HepG2 (cell line): ENCODE results near the gene UBE2L6. TPM values are rescaled to one million over a fixed set of nuclear protein-coding genes. Genes with fewer than 3 reads are reported as not detected.

Source experiments
- ARID5B ChIP-seq: IDR thresholded peaks from 2 replicates; pipeline ENCODE4 v1.4.0; 2020; ENCODE audit warnings: mild to moderate bottlenecking, missing genetic modification reagents
- CCAR2 ChIP-seq: fragments of 200-400 bp; formaldehyde crosslinking; optimal IDR thresholded peaks from 2 replicates; pipeline ENCODE3; 2018; ENCODE audit warnings: low read depth, mild to moderate bottlenecking, low read length, moderate library complexity
- FOXC1 ChIP-seq: sonication (generic); formaldehyde crosslinking; IDR thresholded peaks from 2 replicates; pipeline ENCODE4 v1.8.0; 2022; ENCODE audit warnings: mild to moderate bottlenecking, missing genetic modification reagents, borderline replicate concordance
- FOXO1 ChIP-seq: sonication (generic); formaldehyde crosslinking; IDR thresholded peaks from 2 replicates; pipeline ENCODE4 v1.4.0; 2020; ENCODE audit warnings: missing genetic modification reagents
- FOXP1 ChIP-seq, 2 experiments: fragments of 450-650 bp in 1 of 2; IDR thresholded peaks; 2 replicates each; pipeline ENCODE4 v1.6.1; 2017 to 2018; ENCODE audit warnings: antibody characterized with exemption in 1 of 2
- HMG20A ChIP-seq: IDR thresholded peaks from 2 replicates; pipeline ENCODE4 v1.6.1; 2016; ENCODE audit warnings: borderline replicate concordance
- HMGXB3 ChIP-seq: sonication (generic); formaldehyde crosslinking; IDR thresholded peaks from 2 replicates; pipeline ENCODE4 v1.4.0; 2020; ENCODE audit warnings: missing genetic modification reagents, borderline replicate concordance
- HMGXB4 ChIP-seq, 2 experiments: sonication (generic) in 1 of 2; formaldehyde crosslinking in 1 of 2; IDR thresholded peaks; 2 replicates each; pipeline versions ENCODE4 v1.4.0 to v1.6.1; 2018 to 2020; ENCODE audit warnings: missing genetic modification reagents in 2 of 2, borderline replicate concordance in 1 of 2, low read depth in 1 of 2, mild to moderate bottlenecking in 1 of 2, missing biosample characterization in 1 of 2
- NR1H2 ChIP-seq: sonication (generic); formaldehyde crosslinking; IDR thresholded peaks from 2 replicates; pipeline ENCODE4 v1.8.1; 2022; ENCODE audit warnings: low read depth, missing genetic modification reagents, borderline replicate concordance
- PAXIP1 ChIP-seq: sonication (generic); formaldehyde crosslinking; conservative IDR thresholded peaks from 2 replicates; pipeline ENCODE4 v1.4.0; 2020; ENCODE audit warnings: mild to moderate bottlenecking, missing genetic modification reagents, moderate library complexity
- polyA plus RNA-seq, 8 experiments: library from polyadenylated mRNA; depleted of rRNA in 3 of 8; stranded (reverse) in 7 of 8; unstranded in 1 of 8; fragments of >200 nt; fragmentation: Illumina TruSeq in 4 of 8; extraction: Trizol in 4 of 8; gene quantifications; 2 replicates each; pipeline versions ENCODE4 v1.2.1 to v1.2.3, GENCODE V29; 2011 to 2016; ENCODE audit warnings: low read depth in 4 of 8, missing spikeins in 1 of 8, mixed read lengths in 1 of 8; ENCODE audit not compliant: insufficient read depth in 1 of 8
- total RNA-seq, 5 experiments: library from RNA; depleted of rRNA; stranded (reverse); fragments of >200 nt; fragmentation: Illumina TruSeq; extraction: Trizol; gene quantifications; 2 replicates each; pipeline ENCODE4 v1.2.3, GENCODE V29; 2016; ENCODE audit warnings: low read depth in 1 of 5
- TF ChIP-seq, protein P1 (sequence below): IDR thresholded peaks from 2 replicates; pipeline ENCODE4 v1.6.1; 2016; ENCODE audit warnings: missing biosample characterization, missing genetic modification reagents, low read depth

UBE2L6 gene
- total and polyA plus RNA-seq, 2 of the 13 experiments (the other 11 are each of a cell fraction or from before 2014, with no cell fraction given): 30.3 to 30.4 TPM

DNA sequence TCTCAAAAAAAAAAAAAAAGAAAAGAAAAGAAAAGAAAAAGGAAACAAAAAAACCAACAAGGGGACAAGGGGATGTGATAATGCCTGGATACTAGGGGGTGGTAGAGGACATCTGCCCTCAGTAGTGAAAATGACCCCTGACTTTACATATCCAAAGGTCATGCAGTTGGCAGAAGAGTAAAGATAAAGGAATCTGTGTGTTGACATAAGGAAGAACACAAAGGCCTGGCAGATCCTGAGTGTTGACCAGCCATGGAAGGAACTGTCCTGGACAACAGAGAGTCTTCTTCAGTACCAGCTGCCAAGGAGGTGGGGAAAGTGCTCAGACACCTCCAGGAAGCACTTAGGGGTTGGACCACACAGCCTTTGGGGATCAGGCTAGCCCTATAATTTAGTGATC is 64.6 kb downstream of the UBE2L6 start (continued):
- TF ChIP-seq ARID5B (CRISPR knock-in tag) (peak; percentile 84), PAXIP1 (CRISPR knock-in tag) (peak; percentile 85), HMGXB3 (CRISPR knock-in tag) (no peak), NR1H2 (CRISPR knock-in tag) (no peak), FOXC1 (CRISPR knock-in tag) (no peak), FOXO1 (CRISPR knock-in tag) (peak; percentile 43; the same call in 1 of the 2 replicates), CCAR2 (no peak), HMGXB4 (CRISPR knock-in tag; IDR thresholded peaks at IDR 0.05; ENCODE audit: borderline replicate concordance in 1 of 2, low read depth in 1 of 2) (0 out of 4 replicates have a peak, but pooled peaks of 1 of the 2 experiments have one; percentile 27), HMG20A (CRISPR knock-in tag) (peak; percentile 79; the same call in 1 of the 2 replicates), FOXP1 (IDR thresholded peaks at IDR 0.05) (no peak), FOXP1 (CRISPR knock-in tag; IDR thresholded peaks at IDR 0.05) (peak; percentile 76)
- TF ChIP-seq, protein P1, sequence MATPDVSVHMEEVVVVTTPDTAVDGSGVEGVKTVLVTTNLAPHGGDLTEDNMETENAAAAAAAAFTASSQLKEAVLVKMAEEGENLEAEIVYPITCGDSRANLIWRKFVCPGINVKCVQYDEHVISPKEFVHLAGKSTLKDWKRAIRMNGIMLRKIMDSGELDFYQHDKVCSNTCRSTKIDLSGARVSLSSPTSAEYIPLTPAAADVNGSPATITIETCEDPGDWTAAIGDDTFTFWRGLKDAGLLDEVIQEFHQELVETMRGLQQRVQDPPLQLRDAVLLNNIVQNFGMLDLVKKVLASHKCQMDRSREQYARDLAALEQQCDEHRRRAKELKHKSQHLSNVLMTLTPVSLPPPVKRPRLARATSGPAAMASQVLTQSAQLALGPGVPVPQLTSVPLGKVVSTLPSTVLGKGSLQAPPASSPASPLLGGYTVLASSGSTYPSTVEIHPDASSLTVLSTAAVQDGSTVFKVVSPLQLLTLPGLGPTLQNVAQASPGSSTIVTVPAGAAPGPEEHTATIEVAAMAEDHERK: no peak
